Measurements from ENCODE around the gene MTMR12. TPM values are rescaled to one million over a fixed set of nuclear protein-coding genes. Genes with fewer than 3 reads are reported as not detected.
A peak's percentile ranks its signal among the peaks of the same experiment; 100 is the strongest.

Gene MTMR12
- total and polyA plus RNA-seq, 2 of the 13 experiments (the other 11 are each of a cell fraction or from before 2014, with no cell fraction given) = 23.4 to 36.6 TPM

GRCh38 chr5:32201122-32201753 is 111.5 kb downstream of the MTMR12 start (continued):
- TF ChIP-seq ARID5B (CRISPR knock-in tag; IDR thresholded peaks at IDR 0.05) (0 out of 2 replicates have a peak, but pooled peaks have one; percentile 10), CEBPG (CRISPR knock-in tag; IDR thresholded peaks at IDR 0.05) (peak; percentile 93), SOX6 (IDR thresholded peaks at IDR 0.05) (no peak), SOX6 (CRISPR knock-in tag; IDR thresholded peaks at IDR 0.05) (peak; percentile 75; the same call in 1 of the 2 replicates), CEBPB (IDR thresholded peaks at IDR 0.05; ENCODE audit: borderline replicate concordance, low read depth, low read length) (peak; percentile 97), FOXA3 (CRISPR knock-in tag; IDR thresholded peaks at IDR 0.05) (peak; percentile 32; the same call in 1 of the 2 replicates), RCOR2 (CRISPR knock-in tag; IDR thresholded peaks at IDR 0.05) (0 out of 2 replicates have a peak, but pooled peaks have one; percentile 24), HMG20B (CRISPR knock-in tag; conservative IDR thresholded peaks at IDR 0.05) (peak; percentile 76), NCOR1 (IDR thresholded peaks at IDR 0.05; ENCODE audit: borderline replicate concordance, low read length) (0 out of 2 replicates have a peak, but pooled peaks have one; percentile 24), GATAD2A (CRISPR knock-in tag; IDR thresholded peaks at IDR 0.05) (peak; percentile 67)

- Histone ChIP-seq H3K4me1 (ENCODE audit: insufficient read depth, low read length) (peaks cover 26% of the 10 kb centered on the region), H3K27me3 (ENCODE audit: control insufficient read depth in 1 of 2, insufficient read depth in 2 of 2, low read length in 2 of 2) (no peaks in the 10 kb centered on the region), H3K79me2 (ENCODE audit: insufficient read depth, low read length) (no peaks in the 10 kb centered on the region), H3K27ac (ENCODE audit: extremely low read length, insufficient read depth, low read length) (no peak overlapping the region), H3K9me3 (ENCODE audit: low read length) (no peaks in the 10 kb centered on the region), H3K4me3 (replicated peaks in 1 of 3; ENCODE audit: insufficient read depth in 1 of 3, low read depth in 2 of 3, low read length in 3 of 3) (no peak overlapping the region), H3K36me3 (replicated peaks in 1 of 2; ENCODE audit: control insufficient read depth in 1 of 2, insufficient read depth in 2 of 2, low read length in 2 of 2) (no peaks in the 10 kb centered on the region), H2AFZ (ENCODE audit: low read length) (no peak overlapping the region), H3K9ac (ENCODE audit: insufficient read depth, low read depth, low read length) (no peak overlapping the region), H3K4me2 (ENCODE audit: low read depth, low read length) (no peak overlapping the region), H4K20me1 (ENCODE audit: insufficient read depth, low read length) (no peaks in the 10 kb centered on the region)
- ChIA-PET CTCF (ENCODE audit: low intra/inter-chr PET ratio, low total read pairs) (no interaction called here), POLR2A (no interaction called here)
- in situ Hi-C loops (cut with HindIII; ENCODE audit: extremely low pct_ligation_motif_present, low pct_unique_long_range_greater_than_20kb) (no loop called here), intact Hi-C loops (cut with micrococcal nuclease; ENCODE audit: unreplicated experiment) (no loop called here)
- BruUV-seq (replicated peaks) = no TSS peak
- WGBS (ENCODE audit: low lambda C conversion rate) = 66% methylated on average over 6 of the region's 6 CpGs
- ATAC-seq = no peak
- FAIRE-seq = no peak
- DNase-seq (ENCODE audit: low spot score) = no peak
- TF ChIP-seq PAF1 (CRISPR knock-in tag; IDR thresholded peaks at IDR 0.05) = no peak
- TF ChIP-seq PRMT3 (CRISPR knock-in tag; IDR thresholded peaks at IDR 0.05; ENCODE audit: borderline replicate concordance, low read depth) = no peak
- TF ChIP-seq DDIT3 (CRISPR knock-in tag; IDR thresholded peaks at IDR 0.05) = no peak
- TF ChIP-seq HHEX (CRISPR knock-in tag; IDR thresholded peaks at IDR 0.05) = no peak
- no peak for TF ChIP-seq DNMT3B (CRISPR knock-in tag; conservative IDR thresholded peaks at IDR 0.05)
- no peak for TF ChIP-seq SAP130 (CRISPR knock-in tag; IDR thresholded peaks at IDR 0.05; ENCODE audit: low read depth)
- TF ChIP-seq ZNF263 (CRISPR knock-in tag; IDR thresholded peaks at IDR 0.05) = no peak
- TF ChIP-seq ARID2 (CRISPR knock-in tag; IDR thresholded peaks at IDR 0.05; ENCODE audit: borderline replicate concordance) = no peak
- TF ChIP-seq ATRX (CRISPR knock-in tag; IDR thresholded peaks at IDR 0.05; ENCODE audit: borderline replicate concordance) = no peak
- TF ChIP-seq DMTF1 (CRISPR knock-in tag; IDR thresholded peaks at IDR 0.05) = no peak
Observed at GRCh38 chr5:32197032-32197431, 115.7 kb downstream of the MTMR12 start.

Measured in HepG2 (cell line).